Urinary bladder (tissue), 4 donors: ENCODE data around the gene NFATC1. TPM values are rescaled to one million over a fixed set of nuclear protein-coding genes. Genes with fewer than 3 reads are reported as not detected.

Experiments
- DNase-seq: peaks from one replicate; pipeline ENCODE4 v3.0.0-alpha.2; 2015; ENCODE audit errors: extremely low spot score
- H3K27ac ChIP-seq: one replicate; pipeline ENCODE4 v1.5.1; 2013; ENCODE audit warnings: low read depth, mild to moderate bottlenecking, moderate library complexity
- H3K36me3 ChIP-seq: one replicate; pipeline ENCODE4 v1.6.1; 2013; ENCODE audit warnings: mild to moderate bottlenecking, moderate library complexity; ENCODE audit not compliant: insufficient read depth
- H3K4me1 ChIP-seq: one replicate; pipeline ENCODE4 v1.6.1; 2013; ENCODE audit warnings: mild to moderate bottlenecking, moderate library complexity; ENCODE audit not compliant: insufficient read depth
- H3K4me3 ChIP-seq: one replicate; pipeline ENCODE4 v1.5.1; 2013; ENCODE audit warnings: low read depth, low read length
- WGBS: extraction: QIAGEN DNeasy Blood & Tissue Kit; methylation state at CpG from one replicate; pipeline ENCODE4 v1.1.7; 2013; 5-methylcytosine and 5-hydroxymethylcytosine counted together
- polyA plus RNA-seq: library from polyadenylated mRNA; stranded (reverse); fragments of 200-250 nt; gene quantifications from one replicate; pipeline ENCODE4 v1.2.3, GENCODE V29; 2013
- total RNA-seq: library from RNA; depleted of rRNA; stranded (reverse); fragments of >200 nt; gene quantifications from one replicate; pipeline ENCODE4 v1.2.3, GENCODE V29; 2014
- donor health status: healthy with polysubstance abuse.
- donor health status: healthy.

Gene NFATC1
- total and polyA plus RNA-seq, 2 donors = 8.5 to 11.3 TPM

DNA sequence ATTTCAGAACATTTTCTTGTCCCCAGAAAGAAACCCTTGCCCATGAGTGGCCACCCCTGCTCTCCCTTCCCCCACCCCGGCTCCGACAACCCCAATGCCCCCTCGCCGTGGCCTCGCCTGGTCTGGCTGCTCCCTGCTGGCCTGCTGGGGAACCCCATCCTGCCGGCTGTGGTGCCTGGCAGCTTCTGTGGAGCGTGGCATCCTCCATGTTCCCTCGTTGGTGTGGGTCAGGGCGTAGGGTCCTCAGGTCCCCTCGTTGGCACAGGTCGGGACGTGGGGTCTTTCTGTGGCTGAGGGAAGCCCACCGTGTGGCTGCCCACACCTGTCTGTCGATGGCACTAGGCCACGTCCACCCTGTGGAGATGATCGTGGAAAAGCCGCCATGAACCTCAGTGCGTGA lies 61.9 kb downstream of the NFATC1 start:
- Histone ChIP-seq H3K36me3 (no peaks in the 10 kb centered on the region), H3K4me1 (no peaks in the 10 kb centered on the region), H3K27ac (no peak overlapping the region), H3K4me3 (no peak overlapping the region)
- DNase-seq = no peak
- 93% methylated on average over 18 of the region's 18 CpGs for WGBS

DNA sequence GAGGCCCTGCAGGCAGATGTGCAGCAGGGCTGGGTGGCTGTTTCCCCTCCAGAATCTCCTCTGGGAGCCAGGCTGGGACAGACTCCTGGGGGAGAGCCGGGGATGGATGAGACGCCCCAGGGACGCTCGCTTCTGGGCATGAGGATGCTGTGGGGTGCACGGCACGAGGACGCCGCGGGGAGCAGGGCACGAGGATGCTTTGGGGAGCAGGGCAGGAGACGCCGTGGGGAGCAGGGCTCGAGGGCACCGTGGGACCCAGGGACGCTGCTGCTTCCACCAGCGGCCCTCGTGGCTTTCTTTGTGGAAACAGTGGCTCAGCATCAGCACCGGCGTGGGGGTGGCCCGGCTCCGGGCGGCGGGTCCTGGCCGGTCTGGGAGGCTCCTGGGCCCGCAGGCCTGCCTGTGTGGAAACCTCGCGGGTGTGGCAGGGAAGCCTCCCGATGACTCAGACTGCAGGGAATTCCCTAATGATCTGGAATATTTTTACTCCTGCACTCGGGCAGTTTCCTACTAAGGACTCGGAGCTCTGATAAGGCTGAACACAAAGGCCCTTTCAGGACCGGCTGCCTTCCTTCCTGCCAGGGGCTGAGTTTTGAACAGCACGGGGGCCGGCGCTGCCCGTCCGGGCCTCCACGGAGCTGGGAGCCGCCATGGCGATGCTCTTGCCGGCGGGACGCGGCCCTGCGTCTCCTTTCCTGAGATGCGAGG lies 62.6 kb downstream of the NFATC1 start:
- Histone ChIP-seq H3K36me3 (no peaks in the 10 kb centered on the region), H3K4me3 (no peak overlapping the region), H3K27ac (no peak overlapping the region), H3K4me1 (no peaks in the 10 kb centered on the region)
- WGBS = 38% methylated on average over 45 of the region's 45 CpGs
- no peak for DNase-seq

DNA sequence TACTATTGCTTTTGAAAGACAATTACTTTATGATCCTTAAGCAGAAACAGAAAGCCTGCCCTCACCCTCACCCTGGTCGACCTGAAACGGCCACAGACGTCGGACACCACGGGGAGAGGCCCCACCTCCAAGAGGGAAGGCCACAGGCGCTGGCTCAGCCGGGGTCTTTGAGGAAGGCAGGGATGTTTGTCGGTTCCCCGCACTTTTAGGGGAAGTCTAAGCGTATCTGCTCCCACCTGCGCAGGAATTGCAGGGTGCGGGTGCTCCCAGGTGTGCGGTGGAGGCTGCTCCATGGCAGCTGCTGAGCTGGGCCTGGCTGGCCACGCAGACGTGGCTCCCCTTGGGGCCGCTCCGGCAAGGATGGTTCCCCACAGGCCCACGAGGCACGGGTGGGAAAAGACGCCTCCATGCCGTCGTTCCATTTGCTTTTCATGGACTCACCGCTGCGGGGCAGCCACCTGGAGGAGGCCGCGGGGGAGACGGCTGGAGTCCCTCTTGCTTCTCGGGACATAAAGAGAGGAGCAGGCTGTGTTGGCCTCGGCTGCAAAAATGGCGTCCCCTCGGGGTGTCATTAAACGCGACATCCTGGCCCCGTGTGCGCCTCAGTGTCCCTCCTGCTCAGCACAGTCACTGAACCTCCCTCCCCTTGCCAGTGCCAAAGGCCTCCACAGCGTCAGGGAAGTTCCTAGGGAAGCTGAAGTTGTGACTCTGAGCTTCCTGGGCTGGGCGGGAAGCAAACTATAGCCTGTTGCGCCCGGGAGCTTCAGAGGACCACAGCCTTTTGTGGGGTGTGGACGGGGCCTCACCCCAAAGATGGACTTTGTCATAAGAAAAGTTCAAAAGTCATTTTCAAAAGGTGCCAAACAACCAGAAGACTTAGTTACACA lies 63.4 kb downstream of the NFATC1 start:
- Histone ChIP-seq H3K4me1 (no peaks in the 10 kb centered on the region), H3K27ac (no peak overlapping the region), H3K4me3 (no peak overlapping the region), H3K36me3 (no peaks in the 10 kb centered on the region)
- no peak for DNase-seq
- WGBS = 87% methylated on average over 40 of the region's 40 CpGs

DNA sequence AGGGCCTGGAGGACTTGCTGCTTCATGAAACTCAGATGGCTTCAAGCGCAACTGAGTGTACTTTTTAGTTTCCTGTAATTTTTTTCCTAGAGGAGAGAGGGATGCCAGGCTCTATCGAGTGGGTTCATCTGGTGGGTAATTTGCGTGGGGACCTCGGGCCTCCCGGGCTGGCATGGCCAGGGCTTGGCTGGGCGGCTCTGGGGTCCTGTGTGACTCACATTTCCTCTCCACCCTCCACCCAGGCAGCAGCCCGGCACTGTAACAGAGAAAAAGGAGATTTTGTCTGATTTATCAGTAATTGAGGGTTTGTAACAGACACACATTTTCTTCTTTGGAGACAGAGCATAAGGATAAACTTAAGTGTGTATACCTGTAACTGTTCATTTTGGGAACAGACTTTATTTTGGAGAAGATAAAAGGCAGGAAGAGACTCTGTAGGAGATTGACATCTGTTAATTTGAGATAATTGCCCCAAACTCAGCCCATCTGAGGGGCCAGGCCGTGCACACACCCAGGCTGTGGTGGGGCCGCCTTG lies 64.3 kb downstream of the NFATC1 start:
- WGBS = 75% methylated on average over 9 of the region's 9 CpGs
- H3K4me3 ChIP-seq = no peak overlapping the region
- no peak for DNase-seq
- H3K36me3 ChIP-seq = no peaks in the 10 kb centered on the region
- no peak overlapping the region for H3K27ac ChIP-seq
- H3K4me1 ChIP-seq = no peaks in the 10 kb centered on the region

DNA sequence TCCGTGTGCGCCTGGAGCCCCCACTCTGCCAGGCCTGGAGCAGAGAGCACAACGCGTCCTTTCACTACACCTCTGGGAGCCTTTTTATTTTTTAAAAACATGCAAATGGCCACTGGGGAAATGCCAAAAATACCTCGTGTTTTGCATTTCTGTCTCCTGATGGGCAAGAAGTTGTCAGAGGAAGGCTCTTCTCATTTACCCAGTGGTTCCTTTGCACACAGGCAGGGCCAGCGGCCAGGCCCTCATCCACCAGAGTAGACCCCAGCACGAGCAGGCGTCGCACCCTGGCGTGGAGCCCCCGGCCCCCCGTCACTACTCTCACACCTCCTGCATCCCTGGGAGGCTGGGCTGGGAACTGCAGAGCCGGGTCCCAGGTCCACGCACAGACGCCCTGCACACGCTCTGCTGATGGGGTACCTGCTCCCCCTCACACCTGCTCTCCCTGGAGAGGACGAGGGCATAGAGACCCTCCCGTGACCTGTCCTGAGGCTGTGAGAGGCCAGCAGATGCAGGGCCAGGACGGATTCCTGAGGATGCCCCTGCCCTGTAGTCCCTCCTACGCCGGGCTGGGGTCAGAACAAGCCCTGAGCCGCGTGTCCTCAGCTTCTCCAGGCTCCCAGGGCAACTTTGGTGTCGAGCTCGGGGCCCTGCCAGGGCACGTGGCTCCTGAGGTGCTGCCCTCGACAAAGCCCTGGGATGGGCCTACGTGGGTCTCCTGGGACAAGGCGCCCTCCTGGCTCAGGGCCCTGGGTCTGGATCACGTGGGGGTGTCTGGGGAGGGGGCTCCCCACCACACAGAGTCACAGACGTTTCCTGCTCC lies 65.0 kb downstream of the NFATC1 start:
- Histone ChIP-seq H3K4me1 (no peaks in the 10 kb centered on the region), H3K27ac (no peak overlapping the region), H3K4me3 (no peak overlapping the region), H3K36me3 (no peaks in the 10 kb centered on the region)
- WGBS = 85% methylated on average over 31 of the region's 31 CpGs
- DNase-seq = no peak

DNA sequence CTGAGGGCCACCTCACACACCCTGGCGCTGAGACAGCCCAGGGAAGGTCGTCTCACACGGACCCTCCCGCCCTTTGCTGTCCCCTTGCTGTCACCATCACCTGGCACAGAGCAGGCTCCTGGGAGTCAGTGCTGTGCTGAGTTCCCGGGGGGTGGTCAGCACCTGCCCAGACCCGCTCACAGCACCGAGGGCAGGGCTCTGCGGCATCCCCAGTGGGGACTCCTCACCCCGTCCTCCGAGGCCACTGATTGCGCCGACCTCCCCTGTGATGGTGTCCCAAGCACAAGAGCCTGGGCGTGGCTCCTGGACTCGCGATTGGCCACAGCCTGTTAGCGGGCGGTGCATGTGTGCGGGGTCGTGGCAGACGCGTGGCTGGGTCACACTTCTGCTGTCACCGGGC lies 65.9 kb downstream of the NFATC1 start:
- no peak overlapping the region for H3K4me3 ChIP-seq
- 88% methylated on average over 22 of the region's 22 CpGs for WGBS
- no peaks in the 10 kb centered on the region for H3K4me1 ChIP-seq
- no peaks in the 10 kb centered on the region for H3K36me3 ChIP-seq
- no peak overlapping the region for H3K27ac ChIP-seq
- no peak for DNase-seq

DNA sequence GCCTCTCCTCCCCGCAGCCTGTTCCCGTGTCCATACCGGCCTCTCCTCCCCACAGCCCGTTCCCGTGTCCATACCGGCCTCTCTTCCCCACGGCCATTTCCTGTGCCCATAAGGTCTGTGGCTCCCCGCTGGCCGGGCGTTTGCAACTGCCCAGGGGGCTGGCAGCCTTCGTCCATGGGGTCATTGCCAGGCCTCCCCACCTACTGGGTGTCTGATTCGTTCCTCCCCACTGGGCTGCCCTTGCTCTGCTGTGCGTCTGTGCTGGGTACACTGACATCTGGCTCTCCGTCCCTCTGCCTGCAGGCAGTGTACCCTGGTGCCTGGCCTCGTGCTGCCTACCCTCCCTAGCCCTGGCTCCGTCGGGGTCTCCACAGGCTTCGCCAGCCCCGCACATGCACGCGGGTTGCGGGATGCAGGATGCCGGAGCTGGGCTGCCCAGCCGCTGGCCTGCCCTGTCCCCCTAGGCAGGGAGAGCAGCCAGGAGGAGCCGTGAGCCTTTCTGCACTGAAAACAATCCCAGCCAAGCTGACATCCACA lies 67.8 kb downstream of the NFATC1 start:
- 92% methylated on average over 25 of the region's 25 CpGs for WGBS
- no peaks in the 10 kb centered on the region for H3K36me3 ChIP-seq
- H3K27ac ChIP-seq = no peak overlapping the region
- no peak for DNase-seq
- no peak overlapping the region for H3K4me3 ChIP-seq
- H3K4me1 ChIP-seq = no peaks in the 10 kb centered on the region

DNA sequence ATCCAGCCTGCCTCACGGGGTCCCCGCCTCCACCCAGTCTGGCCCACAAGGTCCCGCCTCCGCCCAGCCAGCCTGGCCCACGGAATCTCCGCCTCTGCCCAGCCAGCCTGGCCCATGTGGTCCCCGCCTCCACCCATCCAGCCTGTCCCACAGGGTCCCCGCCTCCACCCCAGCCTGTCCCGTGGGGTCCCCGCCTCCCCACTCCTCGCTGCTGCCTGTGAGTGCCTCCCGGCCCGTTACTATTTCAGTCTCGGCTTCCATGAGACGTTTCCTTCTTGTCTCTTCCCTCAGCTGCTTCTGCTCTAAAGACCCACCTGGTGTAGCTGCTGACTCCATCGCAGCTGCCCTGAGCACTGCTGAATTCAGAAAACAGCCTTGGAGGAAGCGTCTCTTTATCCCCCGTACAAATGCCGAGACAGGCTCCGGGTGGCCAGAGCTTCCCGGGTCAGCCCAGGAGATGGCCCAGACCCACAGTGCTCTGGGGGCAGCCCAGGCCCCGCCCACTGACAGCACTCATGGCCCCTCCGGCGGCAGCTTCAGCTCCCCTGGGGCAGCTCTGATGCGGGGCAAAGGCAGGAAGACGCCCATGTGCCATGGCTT lies 69.8 kb downstream of the NFATC1 start:
- 73% methylated on average over 26 of the region's 26 CpGs for WGBS
- H3K4me3 ChIP-seq = no peak overlapping the region
- no peaks in the 10 kb centered on the region for H3K4me1 ChIP-seq
- no peak overlapping the region for H3K27ac ChIP-seq
- no peaks in the 10 kb centered on the region for H3K36me3 ChIP-seq
- no peak for DNase-seq

DNA sequence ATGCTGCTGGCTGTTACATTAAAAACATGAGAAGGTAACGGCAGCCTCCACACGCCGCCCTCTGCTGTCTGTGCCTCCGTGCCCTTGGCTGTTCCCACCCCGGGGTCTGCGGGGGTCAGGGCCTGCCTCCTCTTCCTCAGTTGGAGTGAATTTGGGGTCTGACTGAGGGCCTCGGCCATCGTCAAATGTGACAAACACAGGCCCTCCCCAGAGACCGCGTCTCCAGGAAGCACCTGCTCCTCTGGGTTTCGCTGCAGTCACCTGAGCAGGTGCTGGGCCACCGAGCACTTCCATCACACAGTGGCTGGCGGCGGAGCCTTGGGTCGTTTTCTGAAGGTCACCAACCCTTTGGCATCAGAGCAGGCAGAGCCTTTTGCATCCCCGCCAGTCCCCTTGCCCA lies 70.9 kb downstream of the NFATC1 start:
- H3K4me3 ChIP-seq = no peak overlapping the region
- WGBS = 91% methylated on average over 16 of the region's 16 CpGs
- no peaks in the 10 kb centered on the region for H3K36me3 ChIP-seq
- no peak for DNase-seq
- no peaks in the 10 kb centered on the region for H3K4me1 ChIP-seq
- H3K27ac ChIP-seq = no peak overlapping the region

DNA sequence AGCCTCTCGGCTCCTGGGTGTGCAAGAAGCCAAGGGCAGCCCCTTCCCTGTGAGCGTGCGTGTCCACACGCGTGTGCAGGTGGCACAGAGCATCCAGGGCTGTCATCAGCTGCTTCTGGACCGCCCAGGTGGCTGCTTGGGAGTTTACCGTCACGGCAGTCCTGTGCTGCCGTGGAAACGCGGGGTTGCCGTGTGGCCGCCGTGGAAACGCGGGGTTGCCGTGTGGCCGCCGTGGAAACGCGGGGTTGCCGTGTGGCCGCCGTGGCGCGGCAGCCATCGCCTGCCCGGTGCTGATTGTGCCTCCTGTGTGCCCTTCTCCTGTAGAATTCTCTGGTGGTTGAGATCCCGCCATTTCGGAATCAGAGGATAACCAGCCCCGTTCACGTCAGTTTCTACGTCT lies 71.4 kb downstream of the NFATC1 start:
- DNase-seq = no peak
- WGBS = 97% methylated on average over 33 of the region's 33 CpGs
- H3K36me3 ChIP-seq = no peaks in the 10 kb centered on the region
- H3K4me1 ChIP-seq = no peaks in the 10 kb centered on the region
- no peak overlapping the region for H3K27ac ChIP-seq
- no peak overlapping the region for H3K4me3 ChIP-seq

DNA sequence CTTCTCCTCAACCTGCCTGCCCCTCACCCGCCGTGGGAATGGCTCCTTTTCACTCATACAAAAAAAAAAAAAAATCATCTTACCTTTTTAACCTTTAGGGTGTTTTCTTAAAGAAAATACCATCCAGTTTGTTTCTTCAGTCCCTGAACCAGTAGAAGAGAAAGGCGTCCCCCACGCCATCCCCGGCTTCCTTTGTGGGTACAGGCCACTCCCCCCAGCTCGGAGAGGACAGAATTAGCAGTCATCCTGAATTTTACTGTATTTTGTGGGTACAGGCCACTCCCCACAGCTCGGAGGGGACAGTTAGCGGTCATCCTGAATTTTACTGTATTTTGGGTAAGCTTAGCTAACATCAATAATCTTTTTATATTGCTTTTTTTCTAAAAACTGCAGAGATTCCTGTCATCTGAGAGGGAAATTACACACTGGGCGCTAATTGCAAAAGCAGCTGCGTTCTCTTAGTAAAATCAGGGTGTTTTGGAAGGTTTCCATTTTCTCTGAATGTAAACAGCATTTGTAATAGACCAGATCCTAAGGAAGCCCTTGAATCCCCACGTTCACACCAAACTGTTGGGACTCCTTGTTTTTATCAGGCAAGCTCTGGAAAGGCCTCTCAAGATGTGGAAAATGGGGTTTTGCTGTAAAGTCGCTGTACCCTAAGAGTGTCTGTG lies 72.5 kb downstream of the NFATC1 start:
- no peak for DNase-seq
- Histone ChIP-seq H3K27ac (no peak overlapping the region), H3K36me3 (peaks cover 2% of the 10 kb centered on the region), H3K4me1 (no peaks in the 10 kb centered on the region), H3K4me3 (no peak overlapping the region)
- WGBS = 88% methylated on average over 12 of the region's 12 CpGs

DNA sequence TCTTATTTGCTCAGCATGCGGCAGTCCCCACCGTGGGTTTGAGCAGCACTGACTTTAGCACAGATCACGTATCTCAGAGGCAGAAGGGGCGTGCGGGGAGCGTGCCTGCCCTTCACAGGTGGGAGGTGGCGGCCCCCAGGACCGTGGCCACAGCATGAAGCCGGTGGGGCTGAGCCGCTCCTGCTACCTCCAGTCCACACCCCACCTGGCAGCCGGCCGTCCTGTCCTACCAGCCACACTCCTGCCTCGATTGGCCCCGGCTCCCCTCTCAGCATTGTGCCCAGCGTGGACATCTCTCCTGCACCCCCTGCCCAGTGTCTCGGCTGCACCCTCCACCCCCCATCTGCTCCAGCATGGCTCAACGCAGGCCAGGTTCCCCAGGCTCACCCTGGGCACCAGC lies 73.6 kb downstream of the NFATC1 start:
- no peak for DNase-seq
- no peaks in the 10 kb centered on the region for H3K4me1 ChIP-seq
- 93% methylated on average over 17 of the region's 17 CpGs for WGBS
- no peak overlapping the region for H3K4me3 ChIP-seq
- no peak overlapping the region for H3K27ac ChIP-seq
- peaks cover 2% of the 10 kb centered on the region for H3K36me3 ChIP-seq
